ENCODE measurements around the gene BCAR3.

BCAR3 gene

GRCh38 chr1:93730621-93731020 is 49.0 kb upstream of the BCAR3 start:
- TF ChIP-seq ZNF19 (tag by site-specific recombination; IDR thresholded peaks at IDR 0.05; ENCODE audit: low read depth) = no peak
- TF ChIP-seq ZNF529 (tag by site-specific recombination; IDR thresholded peaks at IDR 0.05; ENCODE audit: insufficient replicate concordance) = no peak
- TF ChIP-seq ZNF138 (tag by site-specific recombination; IDR thresholded peaks at IDR 0.05; ENCODE audit: borderline replicate concordance) = no peak
- no peak for TF ChIP-seq ZNF449 (tag by site-specific recombination; IDR thresholded peaks at IDR 0.05)
- TF ChIP-seq ZNF16 (tag by site-specific recombination; IDR thresholded peaks at IDR 0.05; ENCODE audit: low read depth) = no peak
- no peak for TF ChIP-seq ZXDB (tag by site-specific recombination; IDR thresholded peaks at IDR 0.05)
- TF ChIP-seq ZNF354C (tag by site-specific recombination; IDR thresholded peaks at IDR 0.05; ENCODE audit: borderline replicate concordance, low read depth) = no peak
- TF ChIP-seq ZNF341 (tag by site-specific recombination; IDR thresholded peaks at IDR 0.05; ENCODE audit: low read depth) = no peak
- TF ChIP-seq ZNF433 (tag by site-specific recombination; IDR thresholded peaks at IDR 0.05; ENCODE audit: low read depth) = no peak
- no peak for TF ChIP-seq ZNF112 (tag by site-specific recombination; IDR thresholded peaks at IDR 0.05)
- TF ChIP-seq ZNF610 (tag by site-specific recombination; IDR thresholded peaks at IDR 0.05; ENCODE audit: borderline replicate concordance) = no peak
- TF ChIP-seq ZNF654 (tag by site-specific recombination; IDR thresholded peaks at IDR 0.05; ENCODE audit: low read depth) = no peak
- no peak for TF ChIP-seq ZNF658 (tag by site-specific recombination; IDR thresholded peaks at IDR 0.05)
- no peak for TF ChIP-seq ZNF184 (tag by site-specific recombination; IDR thresholded peaks at IDR 0.05)
- TF ChIP-seq ZNF692 (tag by site-specific recombination; IDR thresholded peaks at IDR 0.05) = no peak
- no peak for TF ChIP-seq ZBTB20 (tag by site-specific recombination; IDR thresholded peaks at IDR 0.05)
- no peak for TF ChIP-seq CTCF (tag by site-specific recombination; IDR thresholded peaks at IDR 0.05)
- no peak for TF ChIP-seq ZNF174 (tag by site-specific recombination; IDR thresholded peaks at IDR 0.05)
- no peak for TF ChIP-seq ZNF155 (tag by site-specific recombination; IDR thresholded peaks at IDR 0.05)
- Histone ChIP-seq H3K36me3 (ENCODE audit: control insufficient read depth in 2 of 2, insufficient read depth in 1 of 2, low read length in 2 of 2) (no peaks in the 10 kb centered on the region), H3K9me3 (ENCODE audit: control insufficient read depth, insufficient read depth, low read depth, low read length) (no peaks in the 10 kb centered on the region), H3K4me3 (ENCODE audit: low read depth, low read length) (no peak overlapping the region), H3K27ac (ENCODE audit: extremely low read depth, low read depth, low read length) (no peak overlapping the region), H3K4me1 (ENCODE audit: control insufficient read depth, insufficient read depth, low read length) (no peaks in the 10 kb centered on the region)
- POLR2A ChIA-PET = no interaction called here
- CTCF ChIA-PET = interaction anchor here (0.7 kb wide), 1 partner anchor 90 kb away, joined by 4 read pairs; no protein-coding TSS in a partner anchor

- TF ChIP-seq ZNF501 (tag by site-specific recombination; IDR thresholded peaks at IDR 0.05) (no peak), ZNF610 (tag by site-specific recombination; IDR thresholded peaks at IDR 0.05; ENCODE audit: borderline replicate concordance) (no peak), ZNF701 (tag by site-specific recombination; IDR thresholded peaks at IDR 0.05) (no peak), RBAK (tag by site-specific recombination; IDR thresholded peaks at IDR 0.05) (no peak)
- CTCF ChIA-PET = interaction anchor here (0.7 to 1.1 kb wide), 3 partner anchors 84 to 91 kb away, joined by 3 to 4 read pairs (median 3); no protein-coding TSS in a partner anchor
- POLR2A ChIA-PET = no interaction called here
- Histone ChIP-seq H3K4me1 (ENCODE audit: control insufficient read depth, insufficient read depth, low read length) (no peaks in the 10 kb centered on the region), H3K4me3 (ENCODE audit: low read depth, low read length) (no peak overlapping the region), H3K9me3 (ENCODE audit: control insufficient read depth, insufficient read depth, low read depth, low read length) (no peaks in the 10 kb centered on the region), H3K36me3 (ENCODE audit: control insufficient read depth in 2 of 2, insufficient read depth in 1 of 2, low read length in 2 of 2) (no peaks in the 10 kb centered on the region), H3K27ac (ENCODE audit: extremely low read depth, low read depth, low read length) (no peak overlapping the region)
Measured at GRCh38 chr1:93729906-93730305, 48.3 kb upstream of the BCAR3 start.
